AG20443 (cell line): ENCODE measurements around the gene P3R3URF.

Experiments
- DNase-seq: peaks from one replicate; pipeline ENCODE4 v3.0.0; 2012; ENCODE audit warnings: low spot score, mixed read lengths

P3R3URF gene

DNA sequence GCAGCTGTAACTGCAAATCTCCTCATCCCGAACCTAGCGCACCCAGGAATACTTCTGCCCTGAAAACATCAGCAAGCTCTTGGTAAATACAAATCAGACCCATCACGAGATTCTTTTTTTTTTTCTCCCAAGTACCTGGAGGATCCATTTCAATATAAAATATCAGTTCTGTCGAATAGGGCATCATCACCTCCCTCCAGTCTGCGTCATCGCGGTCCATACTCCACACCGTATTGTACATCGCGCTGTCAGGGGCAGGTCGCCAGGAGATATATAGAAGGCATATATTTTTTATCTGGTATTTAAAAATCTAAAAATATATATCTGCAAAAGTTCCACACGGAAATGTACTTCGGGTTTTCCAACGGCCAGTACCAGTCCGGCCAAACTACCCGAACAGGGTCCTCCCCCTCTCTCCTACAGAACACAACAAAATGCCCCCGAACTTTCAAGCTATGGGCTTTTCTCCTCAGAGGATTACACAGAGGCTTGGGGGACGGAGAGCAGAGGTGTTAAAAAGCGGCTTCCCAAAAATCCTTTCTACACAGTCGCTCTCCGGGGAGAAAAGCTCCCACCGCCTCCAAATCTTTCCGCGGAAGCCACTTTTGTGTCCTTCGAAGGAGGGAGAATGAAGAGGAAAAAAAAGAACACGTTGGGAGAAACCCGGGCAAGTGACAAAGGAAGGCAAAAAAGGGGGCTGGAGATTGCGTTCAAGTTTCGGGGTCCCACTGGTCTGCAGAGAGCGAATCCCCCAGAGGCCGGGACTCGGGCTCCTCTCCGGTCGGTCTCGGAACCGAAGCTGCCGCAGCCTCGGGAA lies 44.4 kb downstream of the P3R3URF start:
- no peak for DNase-seq

DNA sequence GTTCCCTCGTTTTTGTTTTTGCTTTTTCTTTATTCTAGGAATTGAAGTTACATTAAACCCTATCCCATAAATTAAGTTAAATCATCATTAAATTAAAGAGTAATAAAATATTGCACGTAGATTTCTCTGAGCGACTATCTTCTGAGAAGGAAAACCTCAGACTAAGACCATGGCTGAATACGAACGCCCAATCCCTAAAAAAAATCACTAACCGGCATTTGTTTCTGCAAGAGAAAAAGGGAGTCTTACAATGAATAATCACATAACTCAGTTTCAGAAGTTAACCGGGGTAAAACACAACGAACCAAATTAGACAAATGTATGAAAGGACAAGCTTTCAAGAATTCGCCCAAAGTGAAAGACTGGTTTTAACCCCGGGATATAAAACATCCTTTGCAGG lies 45.2 kb downstream of the P3R3URF start:
- no peak for DNase-seq

GRCh38 chr1:46130606-46131005 lies 45.7 kb downstream of the P3R3URF start:
- DNase-seq, result no peak

GRCh38 chr1:46130121-46130520 lies 46.2 kb downstream of the P3R3URF start:
- no peak for DNase-seq

DNA sequence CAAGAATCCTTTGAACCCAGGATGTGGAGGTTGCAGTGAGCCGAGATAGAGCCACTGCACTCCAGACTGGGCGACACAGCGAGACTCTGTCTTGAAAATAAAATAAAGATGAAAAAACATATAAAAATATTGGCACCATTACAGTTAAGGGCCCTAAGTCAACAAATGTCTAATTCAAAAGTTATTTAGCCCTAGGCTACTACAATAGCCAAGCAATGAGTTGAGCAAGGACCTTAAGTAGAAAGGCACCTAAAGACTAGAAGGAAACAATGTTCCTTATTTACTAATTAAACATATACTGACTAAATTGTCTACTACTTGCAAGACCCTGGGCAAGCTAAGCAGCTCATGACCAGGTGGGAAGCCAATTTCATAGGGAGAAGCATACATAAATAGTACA lies 47.9 kb downstream of the P3R3URF start:
- no peak for DNase-seq
